LNCaP clone FGC (cell line): ENCODE results near the gene ATP2A1.
A peak's percentile ranks its signal among the peaks of the same experiment; 100 is the strongest.
"Not testable (repeated sequence)": the region's sequence is repeated elsewhere in the genome, so short reads cannot be mapped to it uniquely, and the experiment has no call there.

ENCODE experiments used
- DNase-seq: peaks from one replicate; pipeline ENCODE4 v3.0.0-alpha.2; 2011; ENCODE audit warnings: low read depth
- H3K4me3 ChIP-seq: 2 replicates; pipeline ENCODE4 v1.5.1; 2011; ENCODE audit warnings: mild to moderate bottlenecking, low read depth, low read length, control low read depth
- CTCF ChIP-seq: IDR thresholded peaks from 2 replicates; pipeline ENCODE4 v1.5.1; 2012; ENCODE audit warnings: mild to moderate bottlenecking; ENCODE audit not compliant: control insufficient read depth, insufficient read depth; ENCODE audit errors: extremely low read depth

Gene ATP2A1

GRCh38 chr16:28876973-28877654, 1.2 kb upstream of the ATP2A1 start:
- no peak for DNase-seq
- no peak for TF ChIP-seq CTCF
- no peak overlapping the region for H3K4me3 ChIP-seq

- no peak overlapping the region for H3K4me3 ChIP-seq
- TF ChIP-seq CTCF, result no peak
- DNase-seq, result no peak
Observed at GRCh38 chr16:28877655-28878000, 660 bp upstream of the ATP2A1 start.

- TF ChIP-seq CTCF, result no peak
- DNase-seq, result no peak
Observed at GRCh38 chr16:28879261-28879840, 1.1 kb downstream of the ATP2A1 start.

GRCh38 chr16:28879841-28880588, 1.7 kb downstream of the ATP2A1 start:
- H3K4me3 ChIP-seq, result peak overlapping the region; percentile 87
- TF ChIP-seq CTCF, result no peak
- DNase-seq, result peak; percentile 31

More at GRCh38 chr16:28879261-28879840, 1.1 kb downstream of the ATP2A1 start:
- H3K4me3 ChIP-seq, result peak overlapping the region; percentile 87

DNA sequence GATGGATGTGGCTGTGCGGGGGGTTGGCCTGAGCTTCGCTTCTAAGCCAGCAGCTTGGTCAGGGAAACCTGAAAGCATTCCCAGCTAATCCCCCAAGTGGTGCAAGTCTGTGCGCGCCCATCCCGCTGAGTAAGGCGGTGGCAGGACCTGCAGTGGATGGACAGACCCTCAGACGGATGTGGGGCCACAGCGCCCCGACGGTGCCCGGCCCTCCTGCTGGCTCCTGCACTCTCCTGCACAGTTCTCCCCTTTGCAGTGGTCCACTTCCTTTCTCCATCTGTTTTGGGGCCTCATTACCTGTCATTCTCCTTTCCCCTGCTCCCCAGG, 2.3 kb downstream of the ATP2A1 start:
- no peak for TF ChIP-seq CTCF
- DNase-seq, result no peak
- no peak overlapping the region for H3K4me3 ChIP-seq

DNA sequence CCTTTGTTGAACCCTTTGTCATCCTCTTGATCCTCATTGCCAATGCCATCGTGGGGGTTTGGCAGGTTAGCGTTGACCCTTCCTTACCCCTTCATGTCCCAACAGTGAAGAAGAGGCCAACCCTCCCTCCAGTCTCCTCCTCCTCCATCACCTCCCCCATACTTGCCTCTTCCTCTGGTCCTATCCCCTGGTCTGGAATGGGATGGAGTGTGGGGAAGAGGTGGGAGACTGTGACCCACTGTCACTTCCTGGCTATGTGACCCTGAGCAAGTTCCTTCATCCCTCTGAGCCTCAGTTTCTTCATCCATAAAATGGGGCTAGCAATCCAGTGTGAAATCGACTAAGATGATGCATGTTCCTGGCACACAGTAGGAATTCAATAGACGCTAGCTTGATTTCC, 2.7 kb downstream of the ATP2A1 start:
- TF ChIP-seq CTCF, result no peak
- DNase-seq, result no peak
- H3K4me3 ChIP-seq, result no peak overlapping the region

- not testable (repeated sequence) for H3K4me3 ChIP-seq
Observed at GRCh38 chr16:28881565-28881964, 3.3 kb downstream of the ATP2A1 start.

More at GRCh38 chr16:28881565-28881964, 3.3 kb downstream of the ATP2A1 start:
- DNase-seq, result not testable (repeated sequence)
